AG04450 (cell line): ENCODE measurements around the gene ITGA7. TPM values are rescaled to one million over a fixed set of nuclear protein-coding genes. Genes with fewer than 3 reads are reported as not detected.
A peak's percentile ranks its signal among the peaks of the same experiment; 100 is the strongest.

ENCODE experiments used
- CTCF ChIA-PET: fragments of 300-600, 350-600 bp; formaldehyde crosslinking; extraction: SDS; loops from one replicate; lab custom pipeline; 2022; ENCODE audit warnings: antibody characterized with exemption, inconsistent platforms; lab: Charles Lee
- POLR2A ChIA-PET: fragments of 350-600 bp; formaldehyde crosslinking; extraction: SDS; loops from one replicate; lab custom pipeline; 2021; ENCODE audit warnings: antibody characterized with exemption, inconsistent platforms; lab: Yijun Ruan, JAX
- DNase-seq: peaks from one replicate; pipeline ENCODE4 v3.0.0-alpha.2; 2011; ENCODE audit warnings: low read depth, low spot score
- H3K27ac ChIP-seq: one replicate; pipeline ENCODE4 v1.5.1; 2012; ENCODE audit warnings: low read depth, low read length, control low read depth
- H3K27me3 ChIP-seq: one replicate; pipeline ENCODE4 v1.6.0; 2012; ENCODE audit warnings: low read length; ENCODE audit not compliant: control insufficient read depth, insufficient read depth
- H3K4me3 ChIP-seq: 2 replicates; pipeline ENCODE4 v1.5.1; 2011; ENCODE audit warnings: mild to moderate bottlenecking, low read depth, low read length, control low read depth
- H3K9me3 ChIP-seq: 2 replicates; pipeline ENCODE4 v1.5.1; 2012; ENCODE audit warnings: low read length; ENCODE audit not compliant: control insufficient read depth, insufficient read depth
- polyA plus RNA-seq: library from polyadenylated mRNA; depleted of rRNA; stranded (reverse); fragments of >200 nt; gene quantifications from 2 replicates; pipeline ENCODE4 v1.2.3, GENCODE V29; 2011
- TF ChIP-seq, protein P1 (sequence below): IDR thresholded peaks from 2 replicates; pipeline ENCODE4 v1.5.1; 2011; ENCODE audit warnings: low read depth, low read length, control low read depth, inconsistent platforms

The ITGA7 gene
- polyA plus RNA-seq, 1 experiment: 9.1 TPM

DNA sequence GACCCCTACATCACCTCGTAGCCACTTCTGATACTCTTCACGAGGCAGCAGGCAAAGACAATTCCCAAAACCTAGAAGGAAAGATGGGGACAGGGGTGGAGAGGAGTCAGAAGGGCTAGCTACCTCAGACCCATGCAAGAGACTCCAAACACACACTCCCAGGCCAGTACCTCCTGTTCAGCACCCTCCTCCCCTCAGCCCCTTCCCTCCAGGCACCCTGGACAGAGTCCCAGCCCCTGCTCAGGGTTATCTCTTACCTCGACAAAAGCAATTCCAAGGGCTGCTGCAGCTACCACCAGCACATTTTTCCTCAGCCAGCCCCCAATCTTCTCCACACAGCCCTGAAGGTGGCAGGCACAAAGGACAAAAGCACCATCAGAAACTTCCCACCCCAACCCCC, 17.9 kb upstream of the ITGA7 start:
- peak overlapping the region; percentile 31 for H3K27ac ChIP-seq
- TF ChIP-seq, protein P1, sequence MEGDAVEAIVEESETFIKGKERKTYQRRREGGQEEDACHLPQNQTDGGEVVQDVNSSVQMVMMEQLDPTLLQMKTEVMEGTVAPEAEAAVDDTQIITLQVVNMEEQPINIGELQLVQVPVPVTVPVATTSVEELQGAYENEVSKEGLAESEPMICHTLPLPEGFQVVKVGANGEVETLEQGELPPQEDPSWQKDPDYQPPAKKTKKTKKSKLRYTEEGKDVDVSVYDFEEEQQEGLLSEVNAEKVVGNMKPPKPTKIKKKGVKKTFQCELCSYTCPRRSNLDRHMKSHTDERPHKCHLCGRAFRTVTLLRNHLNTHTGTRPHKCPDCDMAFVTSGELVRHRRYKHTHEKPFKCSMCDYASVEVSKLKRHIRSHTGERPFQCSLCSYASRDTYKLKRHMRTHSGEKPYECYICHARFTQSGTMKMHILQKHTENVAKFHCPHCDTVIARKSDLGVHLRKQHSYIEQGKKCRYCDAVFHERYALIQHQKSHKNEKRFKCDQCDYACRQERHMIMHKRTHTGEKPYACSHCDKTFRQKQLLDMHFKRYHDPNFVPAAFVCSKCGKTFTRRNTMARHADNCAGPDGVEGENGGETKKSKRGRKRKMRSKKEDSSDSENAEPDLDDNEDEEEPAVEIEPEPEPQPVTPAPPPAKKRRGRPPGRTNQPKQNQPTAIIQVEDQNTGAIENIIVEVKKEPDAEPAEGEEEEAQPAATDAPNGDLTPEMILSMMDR: no peak
- H3K4me3 ChIP-seq: peak overlapping the region; percentile 99
- DNase-seq: no peak
- no peaks in the 10 kb centered on the region for H3K27me3 ChIP-seq
- CTCF ChIA-PET: interaction anchor here (0.8 to 2.1 kb wide), 5 partner anchors 10 to 79 kb away, joined by 3 to 17 read pairs (median 3); partner anchors contain the start of gene BLOC1S1
- POLR2A ChIA-PET: no interaction called here
- no peaks in the 10 kb centered on the region; the same call in 1 of the 2 replicates for H3K9me3 ChIP-seq

DNA sequence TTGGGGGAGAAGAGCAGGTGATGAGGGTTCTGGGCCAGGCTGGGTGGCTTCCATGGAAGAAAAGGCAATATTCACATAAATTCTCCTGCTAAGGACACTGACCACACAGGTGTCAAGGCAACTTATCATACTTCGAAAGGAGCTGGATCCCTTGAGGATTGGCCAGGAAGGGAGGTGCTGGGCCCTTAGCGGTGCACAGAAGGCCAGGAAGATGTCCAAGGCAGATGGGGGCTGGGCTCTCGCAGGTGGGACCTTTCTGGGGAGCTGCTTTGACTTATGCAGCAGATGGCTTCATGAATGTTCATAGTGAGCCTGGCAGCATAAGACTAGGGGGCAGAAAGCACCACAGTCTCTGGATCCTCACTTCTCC, 17.2 kb upstream of the ITGA7 start:
- Histone ChIP-seq H3K4me3 (peak overlapping the region; percentile 4; the same call in 1 of the 2 replicates), H3K9me3 (no peaks in the 10 kb centered on the region; the same call in 1 of the 2 replicates), H3K27me3 (no peaks in the 10 kb centered on the region), H3K27ac (no peak overlapping the region)
- TF ChIP-seq, protein P1: no peak
- no peak for DNase-seq
- CTCF ChIA-PET: interaction anchor here (0.8 to 2.1 kb wide), 5 partner anchors 9 to 78 kb away, joined by 3 to 17 read pairs (median 3); partner anchors contain the start of gene BLOC1S1
- POLR2A ChIA-PET: interaction anchor here (1.4 kb wide), 1 partner anchor 14 kb away, joined by 3 read pairs; no protein-coding TSS in a partner anchor

DNA sequence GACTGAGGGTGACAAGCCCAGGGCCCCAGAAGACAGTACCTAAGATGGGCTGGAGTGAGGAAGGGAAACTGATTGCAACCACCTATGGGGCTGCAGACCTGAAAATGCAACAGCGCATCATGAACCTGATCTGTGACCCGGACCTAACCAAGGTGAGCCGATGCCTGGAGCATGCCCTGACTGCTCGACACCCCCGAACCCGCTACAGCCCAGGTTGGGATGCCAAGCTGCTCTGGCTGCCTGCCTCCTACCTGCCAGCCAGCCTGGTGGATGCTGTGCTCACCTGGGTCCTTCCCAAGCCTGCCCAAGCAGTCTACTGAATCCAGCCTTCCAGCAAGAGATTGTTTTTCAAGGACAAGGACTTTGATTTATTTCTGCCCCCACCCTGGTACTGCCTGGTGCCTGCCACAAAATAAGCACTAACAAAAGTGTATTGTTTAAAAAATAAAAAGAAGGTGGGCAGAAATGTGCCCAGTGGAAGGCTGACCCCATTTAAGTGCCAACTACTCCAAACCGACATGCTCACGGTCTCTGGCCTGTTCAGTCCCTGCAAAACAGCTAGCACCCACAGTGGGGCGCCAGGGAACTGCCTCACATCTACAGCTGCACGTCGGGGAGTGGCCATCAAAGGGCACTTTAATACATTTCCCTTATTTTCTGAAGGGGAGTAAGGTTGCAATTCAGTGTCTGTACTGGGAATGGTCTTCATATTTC, 16.7 kb upstream of the ITGA7 start:
- peak overlapping the region; percentile 57 for H3K27ac ChIP-seq
- H3K27me3 ChIP-seq: no peaks in the 10 kb centered on the region
- ChIA-PET CTCF (interaction anchor here (0.8 to 2.1 kb wide), 5 partner anchors 9 to 78 kb away, joined by 3 to 17 read pairs (median 3); partner anchors contain the start of gene BLOC1S1), POLR2A (interaction anchor here (1.4 kb wide), 1 partner anchor 14 kb away, joined by 3 read pairs; no protein-coding TSS in a partner anchor)
- TF ChIP-seq, protein P1: peak; percentile 68
- H3K9me3 ChIP-seq: no peaks in the 10 kb centered on the region; the same call in 1 of the 2 replicates
- no peak for DNase-seq
- H3K4me3 ChIP-seq: no peak overlapping the region

DNA sequence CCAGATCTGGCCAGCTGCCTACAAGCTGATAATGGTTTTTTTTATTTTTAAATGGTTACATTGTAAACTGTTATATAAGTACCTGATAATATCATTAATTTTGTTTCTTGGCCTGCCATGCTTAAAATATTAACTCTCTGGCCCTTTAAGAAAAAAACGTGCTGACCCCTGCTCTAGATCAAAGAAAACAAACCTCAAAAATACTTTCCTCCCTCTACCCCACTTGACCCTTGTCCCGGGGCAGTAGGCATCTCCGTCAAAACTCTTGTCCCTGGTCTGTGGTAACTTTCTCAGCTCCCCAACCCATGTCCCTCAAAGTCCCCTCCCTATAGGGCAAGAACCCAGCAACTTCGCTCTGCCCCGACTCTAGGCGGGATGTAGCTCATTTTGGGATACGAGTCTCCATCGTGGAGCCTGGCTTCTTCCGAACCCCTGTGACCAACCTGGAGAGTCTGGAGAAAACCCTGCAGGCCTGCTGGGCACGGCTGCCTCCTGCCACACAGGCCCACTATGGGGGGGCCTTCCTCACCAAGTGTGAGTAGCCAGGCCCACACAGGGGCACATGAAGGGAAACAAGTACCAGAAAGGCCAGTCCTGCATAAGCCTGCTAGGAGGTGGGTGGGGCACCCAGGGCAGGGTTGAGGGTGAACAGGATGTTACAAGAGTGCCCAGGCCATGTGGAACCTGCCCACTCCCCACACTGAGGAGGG, 16.0 kb upstream of the ITGA7 start:
- Histone ChIP-seq H3K4me3 (no peak overlapping the region), H3K27ac (peak overlapping the region; percentile 57), H3K9me3 (no peaks in the 10 kb centered on the region; the same call in 1 of the 2 replicates), H3K27me3 (no peaks in the 10 kb centered on the region)
- POLR2A ChIA-PET: interaction anchor here (1.4 kb wide), 1 partner anchor 15 kb away, joined by 3 read pairs; no protein-coding TSS in a partner anchor
- CTCF ChIA-PET: no interaction called here
- no peak for DNase-seq
- TF ChIP-seq, protein P1: no peak
